NCI-H2081 treated with DMSO at 0.1 percent for 48 hours (cell line): ENCODE measurements around the gene TSPAN9.

Experiments used
- DNase-seq: peaks from one replicate; lab custom pipeline; 2025; lab: John Stamatoyannopoulos, UW

TSPAN9 gene

DNA sequence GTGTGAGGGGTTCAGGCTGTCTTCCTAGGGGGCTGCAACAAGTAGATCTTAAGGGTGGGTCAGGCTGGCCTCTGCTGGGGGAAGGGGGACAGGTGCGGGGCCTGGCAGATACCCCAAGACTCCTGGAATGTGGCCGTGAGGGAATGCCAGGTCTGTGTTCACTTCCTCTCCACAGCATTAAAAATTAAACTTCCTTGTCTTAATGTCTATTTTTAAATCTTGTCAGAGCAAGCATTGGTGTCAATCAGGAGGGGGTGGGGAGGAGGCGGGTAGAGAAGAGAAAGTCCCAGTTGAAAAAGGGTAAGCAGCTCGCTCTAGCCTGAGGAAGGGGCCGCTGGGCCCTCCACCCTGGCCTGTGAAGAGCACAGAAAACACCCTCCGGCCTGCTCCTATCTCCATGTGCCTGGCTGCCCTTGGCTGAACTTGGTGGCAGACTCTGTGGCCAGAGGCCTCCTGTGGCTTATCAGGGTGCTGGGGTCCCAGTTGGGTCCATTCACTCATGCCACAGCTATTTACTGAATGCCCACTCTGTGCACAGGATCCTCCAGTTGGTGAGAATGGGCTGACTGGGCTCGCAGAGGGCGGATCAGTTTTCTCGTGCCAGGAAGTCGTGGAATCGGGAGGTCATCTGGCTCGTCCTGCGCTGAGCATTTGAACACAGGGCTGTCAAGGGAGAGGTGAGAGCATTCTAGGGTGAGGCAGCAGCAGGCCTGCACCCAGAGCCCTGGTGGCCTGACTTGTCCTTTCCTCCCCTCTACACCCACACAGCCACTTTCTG, 128.8 kb downstream of the TSPAN9 start:
- DNase-seq: no peak

DNA sequence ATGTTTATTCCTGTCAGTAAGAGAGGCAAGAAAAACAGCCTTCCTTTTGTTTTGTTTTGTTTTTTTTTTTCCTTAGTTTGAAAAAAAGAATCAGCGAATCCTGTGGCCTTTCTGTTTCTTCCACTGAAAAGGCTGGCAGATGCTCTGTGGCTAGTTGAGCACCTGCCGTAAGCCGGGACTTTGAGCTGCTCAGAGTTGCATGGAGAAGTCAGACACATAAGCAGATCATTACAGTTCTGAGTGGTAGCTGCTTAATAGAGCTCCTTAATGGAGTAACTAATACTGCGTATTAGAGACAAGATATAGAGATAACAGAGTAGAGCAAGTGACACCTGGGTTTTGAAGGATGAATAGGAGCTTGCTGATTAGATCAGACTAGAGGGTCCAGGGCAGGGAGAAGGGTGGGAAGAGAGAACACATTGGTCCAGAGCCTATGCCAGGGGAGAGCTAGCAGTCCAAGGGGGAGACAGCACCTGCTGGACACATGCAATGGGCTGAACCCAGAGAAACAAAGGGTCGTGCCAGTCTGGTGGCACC, 129.4 kb downstream of the TSPAN9 start:
- no peak for DNase-seq

DNA sequence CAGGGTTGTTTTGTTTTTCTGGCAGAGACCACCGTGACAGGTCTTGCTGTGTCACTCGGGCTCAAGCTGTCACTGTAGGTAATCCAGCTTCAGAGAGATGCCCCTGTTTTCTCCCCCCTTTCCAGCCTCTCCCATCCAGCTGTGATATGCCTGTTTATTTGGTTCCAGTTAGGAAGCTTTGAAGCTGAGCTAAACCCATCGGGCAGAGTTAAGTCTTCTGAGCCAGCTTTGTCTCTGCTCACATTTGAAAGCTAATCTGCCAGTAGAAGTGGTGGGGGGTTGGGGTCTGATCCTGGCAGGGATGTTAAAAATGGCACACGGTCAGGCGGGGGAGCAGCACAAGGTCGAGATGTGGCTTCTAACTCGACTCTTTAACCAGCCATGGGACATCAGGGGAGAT, 130.0 kb downstream of the TSPAN9 start:
- DNase-seq: no peak

DNA sequence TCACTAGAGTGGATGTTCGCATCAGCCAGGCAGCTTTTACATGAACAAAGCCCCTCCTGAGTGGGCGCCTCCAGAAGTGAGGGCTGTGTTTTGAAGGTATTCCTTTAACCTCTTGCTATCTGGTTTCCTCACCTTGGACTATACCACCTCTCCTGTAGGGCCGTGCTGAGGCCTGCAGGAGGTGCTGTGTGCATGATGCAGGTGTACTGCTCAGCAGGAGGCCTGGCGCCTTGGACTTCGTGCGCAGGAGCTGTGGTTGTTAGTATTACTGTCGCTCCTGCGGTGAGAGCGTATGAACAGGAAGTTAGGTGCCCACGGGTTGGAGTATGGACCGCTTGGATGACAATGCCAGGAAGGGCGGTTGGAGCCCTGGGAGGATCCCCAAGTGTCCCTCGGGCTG, 130.7 kb downstream of the TSPAN9 start:
- DNase-seq: no peak

DNA sequence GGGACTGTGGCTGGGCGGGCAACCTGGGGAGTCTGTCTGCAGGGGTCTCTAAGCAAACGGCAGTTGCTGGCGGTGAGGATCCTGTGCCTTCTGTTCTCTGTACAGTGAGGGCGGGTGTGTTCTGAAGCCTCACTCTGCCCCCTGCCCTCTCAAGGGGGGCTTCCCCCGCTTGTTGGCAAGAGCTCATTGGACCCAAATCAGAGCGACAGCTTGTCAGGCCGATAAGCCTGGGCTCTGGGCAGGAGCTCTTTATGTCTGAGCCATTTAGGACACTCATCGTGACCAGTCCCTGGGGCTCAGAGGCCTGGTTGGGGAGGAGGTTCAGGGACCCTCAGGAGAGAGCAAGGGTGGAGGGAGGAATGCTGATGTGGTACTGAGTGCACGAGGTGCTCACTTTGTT, 136.0 kb downstream of the TSPAN9 start:
- DNase-seq: no peak

DNA sequence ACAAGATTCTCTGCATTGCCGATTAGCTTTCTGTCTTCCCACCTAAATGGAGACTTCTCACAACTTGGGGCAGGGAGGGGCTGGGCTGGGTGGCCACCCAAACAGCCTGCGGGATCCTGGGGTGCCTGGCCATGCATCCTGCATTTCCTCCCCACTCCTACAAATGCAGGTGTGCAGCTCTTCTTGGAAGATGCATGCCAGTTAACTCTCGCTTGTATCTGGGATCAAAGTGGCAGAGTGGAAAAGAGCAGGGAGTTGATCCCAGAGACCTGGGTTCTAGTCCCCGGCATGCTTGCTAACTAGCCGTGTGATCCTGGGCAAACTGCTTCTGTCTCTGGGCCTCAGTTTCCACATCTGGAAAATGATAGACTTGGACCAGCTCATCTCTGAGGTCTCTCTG, 136.6 kb downstream of the TSPAN9 start:
- DNase-seq: no peak

DNA sequence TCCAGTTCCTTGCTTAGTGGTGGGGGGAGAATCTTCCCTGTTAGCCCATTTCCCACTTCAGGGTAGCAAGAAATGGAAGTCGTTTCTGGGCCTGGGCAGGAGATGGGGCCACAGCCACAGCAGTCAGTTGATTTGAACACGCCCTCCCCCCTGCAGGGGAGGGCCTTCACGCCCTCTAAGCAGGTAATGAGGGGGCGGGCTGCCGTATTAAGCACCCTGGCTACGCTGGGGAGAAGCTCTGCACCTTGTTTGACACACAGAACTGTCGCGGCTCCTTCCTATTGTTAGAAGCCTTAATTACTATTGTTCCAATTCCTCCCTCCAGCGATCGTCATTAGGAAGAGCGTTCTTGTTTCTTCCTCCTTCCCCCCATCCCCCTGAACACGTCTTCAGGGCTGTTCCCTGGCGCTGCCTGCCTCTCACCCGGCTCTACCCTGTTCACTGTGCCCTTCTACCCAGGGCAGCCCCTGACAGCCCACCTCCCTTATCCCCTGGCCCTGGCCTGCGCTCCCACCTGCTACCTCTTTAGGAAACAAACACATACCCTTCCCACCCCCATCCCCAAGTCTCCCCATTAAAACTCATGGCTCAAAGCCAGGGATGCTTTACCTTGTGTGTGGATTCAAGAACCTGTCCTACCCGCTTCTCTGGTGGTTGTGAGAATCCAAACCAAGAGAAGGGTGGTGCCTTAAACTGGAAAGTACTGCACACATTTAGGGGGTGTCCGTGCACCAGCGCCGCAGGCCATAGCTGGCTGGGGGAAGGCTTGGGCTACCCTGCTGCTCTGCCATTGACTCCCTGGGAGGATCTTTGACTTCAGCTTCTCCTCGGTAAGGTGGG, 137.6 kb downstream of the TSPAN9 start:
- peak; percentile 37 for DNase-seq

DNA sequence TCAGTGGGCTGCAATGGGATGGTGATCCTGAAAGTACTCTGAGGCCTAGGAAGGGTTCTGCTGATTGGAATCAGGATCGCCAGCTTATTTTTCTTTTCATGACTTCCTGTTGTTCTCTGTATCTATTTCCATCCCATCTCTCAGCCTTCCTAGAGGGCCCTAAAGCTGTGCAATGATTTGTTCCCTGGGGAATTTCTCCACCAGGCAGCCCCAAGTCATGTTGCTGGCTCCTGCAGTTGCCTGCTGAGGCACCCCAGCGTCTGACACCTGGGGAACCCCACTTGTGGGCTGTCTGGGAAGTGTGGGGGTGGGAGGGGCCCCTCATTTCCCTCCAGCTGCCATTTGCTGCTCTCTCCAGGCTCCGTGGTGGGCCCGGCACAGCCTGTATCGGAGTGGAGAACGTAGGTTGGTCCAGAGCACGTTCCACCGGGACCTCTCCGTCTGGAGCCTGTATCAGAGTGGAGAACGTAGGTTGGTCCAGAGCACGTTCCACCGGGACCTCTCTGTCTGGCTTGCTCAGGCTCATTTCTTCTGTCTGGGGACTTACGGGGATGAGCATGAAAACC, 138.3 kb downstream of the TSPAN9 start:
- DNase-seq: no peak

DNA sequence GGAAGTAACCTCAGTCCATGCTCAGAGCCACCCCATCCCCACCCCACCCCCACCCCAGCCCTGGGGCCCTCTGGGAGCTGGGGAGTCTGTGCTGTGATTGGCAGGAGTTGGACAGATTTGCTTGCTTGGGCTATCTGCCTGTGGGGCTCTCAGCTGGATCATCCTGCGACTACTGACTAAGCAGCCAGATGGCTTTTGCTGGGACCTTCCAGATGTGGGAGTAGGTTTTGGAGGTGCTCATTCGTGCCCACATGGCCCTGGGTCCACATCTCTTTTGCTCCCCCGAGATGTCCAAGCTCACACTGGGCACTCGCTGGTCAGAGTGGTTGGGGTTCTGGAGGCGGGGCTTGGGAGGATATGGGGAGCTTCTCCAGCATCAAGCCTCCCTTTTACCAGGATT, 138.9 kb downstream of the TSPAN9 start:
- DNase-seq: no peak

DNA sequence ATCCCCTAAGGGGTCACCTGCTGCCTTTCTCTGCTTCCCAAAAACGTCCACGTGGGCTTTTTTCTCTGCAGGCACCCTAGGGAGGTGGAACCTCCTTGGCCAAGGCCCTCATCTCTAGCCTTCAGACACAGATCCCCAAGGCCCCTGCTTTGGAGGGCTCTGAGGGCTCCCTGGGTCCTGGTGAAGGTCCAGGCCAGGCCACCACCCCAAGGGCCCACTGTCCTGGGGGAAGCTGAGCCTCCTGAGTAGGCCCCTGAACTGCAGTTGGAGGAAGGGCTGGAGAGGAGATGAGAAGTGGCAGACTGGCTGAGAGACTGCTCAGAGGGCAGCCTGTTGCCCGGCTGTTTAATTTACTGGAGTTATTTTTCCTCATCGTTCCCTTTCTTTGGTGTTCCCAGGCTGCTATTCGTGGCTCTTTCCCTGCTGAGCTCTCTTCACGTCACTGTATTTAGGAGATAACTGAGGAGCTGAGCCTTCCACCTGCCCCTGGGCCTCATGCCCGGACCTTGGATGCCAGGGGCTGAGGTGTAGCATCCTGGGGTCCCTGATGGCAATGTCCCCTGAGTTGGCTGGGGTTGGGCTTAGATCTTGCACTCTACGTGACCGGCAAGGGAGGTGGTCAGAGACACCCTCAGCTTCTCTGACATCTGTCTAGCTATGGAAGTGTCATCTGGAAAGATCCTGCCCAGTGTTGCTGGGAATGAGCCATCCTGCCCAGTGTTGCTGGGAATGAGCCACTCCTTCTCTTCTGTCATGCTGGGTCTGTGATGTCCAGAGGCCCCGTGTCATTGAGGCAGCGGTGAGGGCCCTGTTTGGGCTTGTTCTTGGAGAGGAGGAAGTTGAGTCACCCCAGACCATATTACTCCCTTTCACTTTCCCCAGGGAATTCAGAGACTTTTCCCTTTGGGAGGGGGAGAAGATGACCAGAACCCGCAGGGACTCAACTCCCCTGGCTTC, 139.8 kb downstream of the TSPAN9 start:
- no peak for DNase-seq

DNA sequence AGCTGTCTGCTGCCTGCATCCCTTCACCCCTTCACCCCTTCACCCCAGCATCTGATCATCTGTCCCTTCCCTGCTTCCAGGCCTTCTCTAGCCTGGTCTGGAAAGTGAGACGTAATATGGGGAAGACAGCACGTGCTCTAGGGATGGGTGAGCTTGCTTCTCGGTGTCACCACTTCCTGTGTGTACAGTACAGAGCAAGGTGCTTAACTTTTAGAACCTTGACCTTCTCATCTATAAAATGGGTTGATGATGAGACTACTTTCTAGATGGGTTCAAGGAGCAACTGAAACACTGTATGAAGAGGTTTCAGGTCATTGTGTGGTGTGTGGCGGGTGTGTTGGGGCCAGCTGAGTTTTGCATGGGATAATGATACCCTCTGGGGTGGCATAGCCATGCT, 140.5 kb downstream of the TSPAN9 start:
- no peak for DNase-seq

DNA sequence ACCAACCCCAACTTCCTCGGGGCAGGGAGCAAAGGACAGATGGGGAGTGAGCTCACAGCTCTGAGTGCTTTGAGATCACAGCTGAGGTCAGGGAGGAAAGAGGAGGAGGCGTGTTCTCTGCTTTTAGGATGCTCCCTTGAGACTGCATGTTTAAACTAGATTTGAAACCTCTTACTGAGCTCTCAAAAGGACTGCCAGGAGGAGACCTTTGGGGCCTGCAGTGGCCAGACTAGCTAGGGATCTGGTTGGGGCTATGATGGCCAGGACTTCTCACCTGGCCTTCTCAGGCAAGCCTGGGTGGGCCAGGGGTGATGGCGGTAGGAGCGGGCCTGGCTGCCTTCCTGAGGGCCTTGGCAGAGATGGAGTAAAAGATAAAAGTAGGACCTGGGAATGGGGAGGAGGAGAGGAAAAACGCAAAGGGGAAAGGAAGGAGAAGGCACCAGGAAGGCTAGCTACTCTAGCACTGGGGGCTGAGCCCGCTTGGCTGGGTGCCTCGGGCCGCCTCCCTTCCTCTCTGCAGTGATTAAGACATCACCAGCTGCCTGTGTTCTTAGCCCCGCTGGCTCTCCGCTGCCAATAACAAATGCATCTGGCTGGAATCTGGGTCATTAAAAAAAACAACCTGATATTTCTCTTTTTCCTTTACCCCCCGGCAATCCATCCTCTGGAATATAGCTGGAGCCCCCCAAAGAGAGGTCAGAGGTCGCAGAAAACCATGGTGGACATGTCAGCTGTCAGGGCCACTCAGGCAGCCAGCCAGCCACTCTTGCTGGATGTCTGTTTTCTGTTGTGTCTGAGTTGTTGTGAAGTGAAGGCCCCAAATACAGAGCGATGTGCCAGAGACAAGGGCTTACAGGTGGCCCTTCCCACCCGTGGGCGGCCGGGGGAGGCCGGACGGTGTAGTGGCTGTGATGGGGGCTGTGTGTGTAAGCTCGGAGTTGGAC, 141.3 kb downstream of the TSPAN9 start:
- DNase-seq: peak; percentile 34

DNA sequence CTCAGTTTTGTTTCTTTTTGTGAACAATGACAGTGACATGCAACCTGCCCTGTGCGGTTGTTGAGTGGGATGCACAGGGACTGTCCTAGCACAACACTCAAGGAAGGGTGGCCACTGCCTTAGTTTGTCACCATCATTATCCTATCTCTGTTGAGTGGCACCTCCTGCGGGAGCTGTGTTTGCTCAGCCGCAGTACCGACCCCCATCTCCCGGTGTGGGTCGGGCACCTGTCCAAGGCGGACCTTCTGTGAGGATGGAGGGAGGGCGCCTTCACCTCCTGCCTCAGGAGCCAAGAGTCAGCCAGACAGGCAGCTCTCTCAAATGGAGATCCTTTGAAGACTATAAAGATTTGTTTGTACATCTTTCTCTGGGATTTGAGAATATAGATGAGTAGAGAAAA, 142.1 kb downstream of the TSPAN9 start:
- no peak for DNase-seq

DNA sequence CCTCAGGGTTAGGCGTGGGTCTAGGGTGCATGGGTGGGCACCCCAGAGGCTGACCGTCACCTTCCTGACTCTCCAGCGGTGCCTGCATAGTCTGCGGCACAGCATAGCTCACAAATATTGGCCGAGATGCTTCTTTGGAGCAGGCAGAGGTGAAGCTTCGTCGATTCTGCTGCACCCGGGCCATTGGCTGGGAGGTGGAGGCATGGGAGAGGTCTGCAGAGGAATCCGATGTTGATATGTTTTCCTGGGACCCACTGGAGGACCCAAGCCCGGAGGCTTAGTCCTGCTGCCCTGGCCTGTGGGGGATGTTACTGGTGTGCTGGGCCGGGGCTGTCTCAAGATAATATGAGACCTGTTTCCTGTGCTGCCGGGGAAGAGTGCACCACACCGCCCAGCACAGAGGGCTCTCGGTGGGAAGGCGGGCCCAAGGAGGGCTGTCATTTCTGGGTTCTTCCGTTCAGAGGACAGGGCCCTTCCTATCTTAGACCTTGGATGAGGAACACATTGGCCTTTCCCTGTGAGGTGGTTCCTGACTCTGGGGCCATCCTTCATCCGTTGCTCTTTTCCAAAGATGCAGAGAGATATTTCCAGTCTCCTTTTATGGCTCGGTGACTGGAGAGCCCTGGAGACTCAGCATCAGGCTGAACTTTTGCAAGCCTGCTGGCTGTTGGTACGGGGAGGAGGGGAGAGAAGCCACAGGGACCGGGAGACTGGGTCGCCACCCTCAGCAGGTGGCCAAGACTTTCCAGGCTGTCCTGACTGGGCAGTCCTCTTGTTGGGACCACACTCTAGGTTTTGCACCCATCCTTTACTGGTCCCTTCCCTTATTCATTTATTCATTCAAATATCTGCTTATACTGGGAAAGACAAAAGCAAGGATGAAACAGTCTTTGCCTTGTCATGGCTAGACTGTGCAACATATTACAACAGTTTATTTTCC, 143.5 kb downstream of the TSPAN9 start:
- no peak for DNase-seq

DNA sequence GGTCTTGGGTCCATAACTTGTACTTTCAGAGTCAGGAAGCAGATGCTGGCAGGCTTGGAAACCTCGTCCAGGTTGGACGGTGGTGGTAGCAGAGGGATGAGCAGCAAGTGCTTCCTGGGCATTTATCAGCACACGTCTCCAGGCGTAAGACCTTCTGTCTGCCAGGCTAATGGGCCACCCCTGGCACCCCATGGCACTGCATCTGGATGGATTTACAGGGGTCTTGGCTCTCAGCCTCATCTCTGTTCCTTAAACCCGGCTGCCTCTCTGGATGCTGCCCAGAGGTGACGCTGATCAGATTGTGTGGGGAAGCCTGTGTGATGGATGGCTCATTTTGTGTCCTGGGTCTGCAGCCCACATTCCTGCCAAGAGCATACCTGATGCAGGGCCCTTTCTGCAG, 145.1 kb downstream of the TSPAN9 start:
- no peak for DNase-seq

DNA sequence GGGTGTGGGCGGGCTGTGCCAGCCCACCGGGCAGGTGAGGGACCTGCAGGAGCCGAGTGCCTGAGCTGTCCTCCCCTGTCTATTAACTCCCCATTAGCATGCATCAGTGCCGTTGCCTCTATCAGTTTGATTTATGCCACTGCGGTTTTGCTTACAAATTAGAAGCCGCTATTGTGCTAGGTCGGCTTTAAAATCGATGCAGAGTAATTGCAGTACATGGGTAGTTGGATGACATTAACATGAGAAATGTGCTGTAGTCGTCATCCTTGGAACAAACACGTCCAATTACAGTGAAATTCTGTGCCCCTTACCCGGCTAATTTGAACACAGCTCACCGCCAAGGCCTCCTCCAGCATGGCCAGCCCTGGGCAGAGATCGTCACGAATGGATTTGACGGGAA, 145.8 kb downstream of the TSPAN9 start:
- DNase-seq: peak; percentile 69

DNA sequence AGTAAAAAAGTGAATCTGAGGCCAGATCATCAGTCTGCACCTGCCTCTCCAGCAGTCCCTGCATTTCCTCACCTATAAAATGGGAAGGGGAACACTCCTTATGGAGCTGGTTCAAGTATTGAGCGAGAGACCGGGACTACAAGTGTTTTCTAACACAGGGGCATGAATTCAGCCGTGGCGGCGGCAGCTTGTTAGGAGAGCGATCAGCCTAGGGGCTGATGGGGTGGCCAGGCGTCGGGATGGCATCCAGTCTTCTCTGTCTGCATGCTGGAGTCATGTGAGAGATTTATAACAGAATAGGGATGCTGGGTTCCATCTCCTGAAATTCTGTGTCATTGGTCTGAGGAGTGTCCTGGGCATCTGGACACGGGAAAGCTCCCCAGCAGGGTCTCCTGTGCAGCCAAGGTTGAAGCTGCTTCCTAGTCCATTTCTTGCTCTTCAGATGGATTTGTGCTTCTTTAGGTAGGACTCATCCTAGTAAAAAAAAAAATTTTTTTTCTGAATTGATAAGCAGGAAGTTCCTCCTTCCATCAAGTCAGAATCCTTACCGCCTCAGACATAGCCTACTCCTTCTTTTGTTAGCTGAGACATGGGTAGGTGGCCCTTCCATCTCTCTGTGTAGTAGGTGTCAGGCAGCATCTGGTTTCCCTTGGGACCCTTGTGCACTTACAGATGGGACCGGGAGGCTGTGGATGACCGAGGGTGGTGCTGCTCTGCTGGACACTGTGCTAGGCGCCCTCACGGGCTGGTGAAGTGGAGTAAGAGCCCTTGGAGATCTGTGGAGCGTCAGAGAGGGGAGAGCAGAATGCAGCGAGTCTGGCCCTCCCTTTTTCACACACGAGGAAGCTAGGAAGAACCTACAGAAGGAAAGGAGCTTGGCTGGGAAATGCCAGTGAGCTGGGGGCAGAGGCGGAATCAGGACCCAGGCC, 146.7 kb downstream of the TSPAN9 start:
- no peak for DNase-seq

DNA sequence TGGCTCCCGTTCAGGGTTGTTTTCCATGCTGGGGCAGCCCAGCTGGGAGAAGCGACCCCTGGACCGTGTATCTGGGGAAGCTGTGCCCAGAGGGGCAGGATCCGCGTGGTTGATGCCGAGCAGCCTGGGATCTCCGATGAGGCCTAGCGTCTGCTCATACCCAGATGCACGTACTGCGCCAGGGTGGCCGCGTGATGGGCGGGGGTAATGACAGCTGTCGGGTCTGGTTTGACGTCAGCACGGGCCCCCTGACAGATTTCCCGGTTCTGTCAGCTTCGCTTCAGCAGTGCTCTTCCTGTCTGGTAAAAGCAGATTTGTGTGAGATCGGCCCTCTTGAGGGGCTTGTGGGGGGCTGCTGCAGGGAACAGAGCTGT, 147.3 kb downstream of the TSPAN9 start:
- no peak for DNase-seq
